ENCODE data around the gene WNK1.

The WNK1 gene

GRCh38 chr12:907413-908185 is 155.2 kb downstream of the WNK1 start:
- TF ChIP-seq, protein P1, sequence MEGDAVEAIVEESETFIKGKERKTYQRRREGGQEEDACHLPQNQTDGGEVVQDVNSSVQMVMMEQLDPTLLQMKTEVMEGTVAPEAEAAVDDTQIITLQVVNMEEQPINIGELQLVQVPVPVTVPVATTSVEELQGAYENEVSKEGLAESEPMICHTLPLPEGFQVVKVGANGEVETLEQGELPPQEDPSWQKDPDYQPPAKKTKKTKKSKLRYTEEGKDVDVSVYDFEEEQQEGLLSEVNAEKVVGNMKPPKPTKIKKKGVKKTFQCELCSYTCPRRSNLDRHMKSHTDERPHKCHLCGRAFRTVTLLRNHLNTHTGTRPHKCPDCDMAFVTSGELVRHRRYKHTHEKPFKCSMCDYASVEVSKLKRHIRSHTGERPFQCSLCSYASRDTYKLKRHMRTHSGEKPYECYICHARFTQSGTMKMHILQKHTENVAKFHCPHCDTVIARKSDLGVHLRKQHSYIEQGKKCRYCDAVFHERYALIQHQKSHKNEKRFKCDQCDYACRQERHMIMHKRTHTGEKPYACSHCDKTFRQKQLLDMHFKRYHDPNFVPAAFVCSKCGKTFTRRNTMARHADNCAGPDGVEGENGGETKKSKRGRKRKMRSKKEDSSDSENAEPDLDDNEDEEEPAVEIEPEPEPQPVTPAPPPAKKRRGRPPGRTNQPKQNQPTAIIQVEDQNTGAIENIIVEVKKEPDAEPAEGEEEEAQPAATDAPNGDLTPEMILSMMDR (conservative IDR thresholded peaks at IDR 0.05; ENCODE audit: low read depth, low read length) = no peak
- Histone ChIP-seq H2AFZ (ENCODE audit: low read depth) (no peak overlapping the region), H3K4me1 (ENCODE audit: low read depth, poor library complexity, severe bottlenecking) (no peaks in the 10 kb centered on the region), H3K9ac (no peak overlapping the region), H3K79me2 (ENCODE audit: insufficient read depth, low read depth) (no peaks in the 10 kb centered on the region), H3K4me2 (no peak overlapping the region), H3K4me3 (IDR thresholded peaks at IDR 0.05; ENCODE audit: insufficient read depth, low read depth, low read length) (no peak overlapping the region), H3K36me3 (ENCODE audit: insufficient read depth) (peaks cover 14% of the 10 kb centered on the region), H3K27ac (no peak overlapping the region), H4K20me1 (ENCODE audit: insufficient read depth) (no peaks in the 10 kb centered on the region), H3K27me3 (ENCODE audit: insufficient read depth, low read depth) (no peaks in the 10 kb centered on the region)

DNA sequence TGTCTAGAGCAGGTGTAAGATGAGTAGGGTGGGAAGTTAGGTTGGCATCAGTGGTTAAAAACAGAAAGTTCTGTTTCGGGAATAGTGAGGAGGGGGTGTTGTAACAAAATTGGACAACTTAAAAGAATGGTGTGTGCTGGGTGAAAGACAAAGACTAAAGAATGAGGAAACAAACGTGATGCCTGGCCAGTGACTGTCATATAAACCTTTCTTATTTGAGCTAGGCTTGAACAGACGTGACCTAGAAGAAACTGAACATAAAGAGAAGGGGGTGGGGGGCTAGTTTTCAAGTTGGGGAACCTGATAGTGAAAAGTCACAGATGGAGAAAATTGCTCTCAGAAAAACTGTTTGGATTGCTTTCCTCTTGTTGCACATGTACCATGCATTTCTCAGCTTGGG is 157.5 kb downstream of the WNK1 start:
- TF ChIP-seq, protein P1 (conservative IDR thresholded peaks at IDR 0.05; ENCODE audit: low read depth, low read length) = no peak
- H3K4me1 ChIP-seq (ENCODE audit: low read depth, poor library complexity, severe bottlenecking) = peaks cover 4% of the 10 kb centered on the region
- no peaks in the 10 kb centered on the region for H3K27me3 ChIP-seq (ENCODE audit: insufficient read depth, low read depth)
- H3K27ac ChIP-seq = no peak overlapping the region
- H3K4me3 ChIP-seq (IDR thresholded peaks at IDR 0.05; ENCODE audit: insufficient read depth, low read depth, low read length) = no peak overlapping the region
- no peak overlapping the region for H2AFZ ChIP-seq (ENCODE audit: low read depth)
- peaks cover 14% of the 10 kb centered on the region for H3K36me3 ChIP-seq (ENCODE audit: insufficient read depth)
- H3K4me2 ChIP-seq = no peak overlapping the region
- no peaks in the 10 kb centered on the region for H3K79me2 ChIP-seq (ENCODE audit: insufficient read depth, low read depth)
- no peaks in the 10 kb centered on the region for H4K20me1 ChIP-seq (ENCODE audit: insufficient read depth)
- no peak overlapping the region for H3K9ac ChIP-seq

DNA sequence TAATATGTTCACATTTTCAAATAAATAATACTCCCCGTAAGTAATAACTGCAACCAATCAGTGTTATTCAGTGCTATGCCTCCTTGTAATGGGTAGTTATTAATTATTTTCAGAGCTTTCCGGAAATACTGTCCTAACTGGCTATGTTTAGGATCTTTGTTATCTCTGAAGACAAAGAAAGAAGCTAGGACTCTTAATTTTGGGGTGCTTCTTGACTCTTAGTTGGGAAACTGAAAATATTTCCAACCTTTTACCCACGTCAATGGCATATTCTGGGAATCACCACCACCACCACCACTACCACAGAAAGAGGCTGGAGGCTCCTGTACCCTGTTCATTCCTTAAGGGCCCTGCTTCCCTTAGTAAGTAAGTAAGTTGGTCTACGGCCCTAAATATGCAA is 158.0 kb downstream of the WNK1 start:
- Histone ChIP-seq H3K27ac (no peak overlapping the region), H4K20me1 (ENCODE audit: insufficient read depth) (no peaks in the 10 kb centered on the region), H3K79me2 (ENCODE audit: insufficient read depth, low read depth) (no peaks in the 10 kb centered on the region), H2AFZ (ENCODE audit: low read depth) (no peak overlapping the region), H3K36me3 (ENCODE audit: insufficient read depth) (peaks cover 14% of the 10 kb centered on the region), H3K4me3 (IDR thresholded peaks at IDR 0.05; ENCODE audit: insufficient read depth, low read depth, low read length) (no peak overlapping the region), H3K27me3 (ENCODE audit: insufficient read depth, low read depth) (no peaks in the 10 kb centered on the region), H3K4me1 (ENCODE audit: low read depth, poor library complexity, severe bottlenecking) (peaks cover 7% of the 10 kb centered on the region), H3K9ac (no peak overlapping the region), H3K4me2 (no peak overlapping the region)
- TF ChIP-seq, protein P1 (conservative IDR thresholded peaks at IDR 0.05; ENCODE audit: low read depth, low read length) = no peak

GRCh38 chr12:911191-911826 is 158.9 kb downstream of the WNK1 start:
- Histone ChIP-seq H3K4me2 (no peak overlapping the region), H3K79me2 (ENCODE audit: insufficient read depth, low read depth) (no peaks in the 10 kb centered on the region), H2AFZ (ENCODE audit: low read depth) (no peak overlapping the region), H3K27me3 (ENCODE audit: insufficient read depth, low read depth) (no peaks in the 10 kb centered on the region), H3K4me3 (IDR thresholded peaks at IDR 0.05; ENCODE audit: insufficient read depth, low read depth, low read length) (no peak overlapping the region), H3K4me1 (ENCODE audit: low read depth, poor library complexity, severe bottlenecking) (peaks cover 7% of the 10 kb centered on the region), H4K20me1 (ENCODE audit: insufficient read depth) (no peaks in the 10 kb centered on the region), H3K36me3 (ENCODE audit: insufficient read depth) (peaks cover 14% of the 10 kb centered on the region), H3K27ac (no peak overlapping the region), H3K9ac (no peak overlapping the region)
- TF ChIP-seq, protein P1 (conservative IDR thresholded peaks at IDR 0.05; ENCODE audit: low read depth, low read length) = no peak
